B cell (primary cell): ENCODE results near the gene LRRC4B. TPM values are rescaled to one million over a fixed set of nuclear protein-coding genes. Genes with fewer than 3 reads are reported as not detected.

Experiments
- ATAC-seq: fragments of 200-7000 bp; cut with Tn5 transposase; one replicate; pipeline ENCODE4 v1.10.0; 2021; ENCODE audit warnings: low read depth, mild to moderate bottlenecking, moderate number of reproducible peaks, moderate library complexity
- CTCF ChIA-PET: fragments of 350-600 bp; sonication (Branson Sonifier 250); formaldehyde crosslinking; loops from one replicate; lab custom pipeline; 2021; ENCODE audit warnings: antibody characterized with exemption, inconsistent platforms; lab: Charles Lee
- POLR2A ChIA-PET: fragments of 350-600 bp; sonication (Branson Sonifier 250); formaldehyde crosslinking; loops from one replicate; lab custom pipeline; 2021; ENCODE audit warnings: antibody characterized with exemption; lab: Charles Lee
- DNase-seq: peaks from one replicate; pipeline ENCODE4 v3.0.0; 2013
- H2AFZ ChIP-seq: 2 replicates; pipeline ENCODE4 v1.6.1; 2012; ENCODE audit warnings: mild to moderate bottlenecking, low read depth, low read length; ENCODE audit not compliant: insufficient read depth, poor library complexity, severe bottlenecking
- H3K27ac ChIP-seq, 2 donors: 1 replicate in 1 of 2; 2 replicates in 1 of 2; pipeline ENCODE4 v1.5.1; 2012 to 2013; ENCODE audit warnings: low read length in 2 of 2, mild to moderate bottlenecking in 2 of 2, moderate library complexity in 1 of 2
- H3K27me3 ChIP-seq, 4 experiments: fragments of 200-600 bp in 1 of 4; sonication (generic) in 1 of 4; replicated peaks in 1 of 4; 1 replicate in 2 of 4; 2 replicates in 2 of 4; pipeline versions ENCODE4 v1.6.1 to v1.7.0; 2013 to 2016; ENCODE audit warnings: low read length in 3 of 4, mild to moderate bottlenecking in 2 of 4, mixed read lengths in 1 of 4, moderate library complexity in 1 of 4; ENCODE audit not compliant: insufficient read depth in 4 of 4, control insufficient read depth in 3 of 4; ENCODE audit errors: control extremely low read depth in 1 of 4
- H3K36me3 ChIP-seq, 2 experiments: replicated peaks in 1 of 2; 1 replicate in 1 of 2; 2 replicates in 1 of 2; pipeline versions ENCODE4 v1.6.1 to v1.7.1; 2013; ENCODE audit warnings: low read length in 1 of 2; ENCODE audit not compliant: insufficient read depth in 2 of 2, control insufficient read depth in 1 of 2; ENCODE audit errors: control extremely low read depth in 1 of 2, extremely low read depth in 1 of 2
- H3K4me1 ChIP-seq, 2 donors: fragments of 200-600 bp in 1 of 2; sonication (generic) in 1 of 2; 1 replicate in 1 of 2; 2 replicates in 1 of 2; pipeline versions ENCODE4 v1.5.1 to v1.6.1; 2013 to 2017; ENCODE audit warnings: low read length in 2 of 2; ENCODE audit not compliant: control insufficient read depth in 2 of 2, insufficient read depth in 2 of 2
- H3K4me2 ChIP-seq: replicated peaks from 2 replicates; pipeline ENCODE3; 2012; ENCODE audit warnings: mild to moderate bottlenecking, low read depth, low read length; ENCODE audit not compliant: poor library complexity, severe bottlenecking
- H3K4me3 ChIP-seq, 5 experiments: fragments of 200-600 bp in 1 of 5; sonication (generic) in 1 of 5; 1 replicate in 3 of 5; 2 replicates in 2 of 5; pipeline versions ENCODE4 v1.5.1 to v1.7.0; 2011 to 2016; ENCODE audit warnings: low read length in 4 of 5, mild to moderate bottlenecking in 4 of 5, low read depth in 2 of 5, control low read depth in 1 of 5, moderate library complexity in 1 of 5; ENCODE audit not compliant: insufficient read depth in 1 of 5; ENCODE audit errors: control extremely low read depth in 1 of 5, extremely low read depth in 1 of 5
- H3K79me2 ChIP-seq: fragments of 200-600 bp; sonication (generic); one replicate; pipeline ENCODE4 v1.6.0; 2016; ENCODE audit warnings: low read length; ENCODE audit not compliant: control insufficient read depth, insufficient read depth
- H3K9ac ChIP-seq: fragments of 200-600 bp; sonication (generic); 2 replicates; pipeline ENCODE4 v1.6.1; 2017; ENCODE audit warnings: mild to moderate bottlenecking, low read length, moderate library complexity
- H3K9me3 ChIP-seq, 3 donors: one replicate each; pipeline versions ENCODE4 v1.6.1 to v1.7.1; 2013; ENCODE audit warnings: low read length in 2 of 3; ENCODE audit not compliant: control insufficient read depth in 2 of 3, insufficient read depth in 1 of 3; ENCODE audit errors: control extremely low read depth in 1 of 3
- H4K20me1 ChIP-seq: 2 replicates; pipeline ENCODE4 v1.6.0; 2012; ENCODE audit warnings: mild to moderate bottlenecking, low read length; ENCODE audit not compliant: insufficient read depth, control insufficient read depth, poor library complexity, severe bottlenecking
- H3K27ac Mint-ChIP-seq: one replicate; pipeline ENCODE4 v1.8.0; 2021; ENCODE audit warnings: mixed read lengths
- H3K27me3 Mint-ChIP-seq: one replicate; pipeline ENCODE4 v1.8.0; 2021; ENCODE audit warnings: mixed read lengths
- H3K4me1 Mint-ChIP-seq: one replicate; pipeline ENCODE4 v1.8.0; 2021; ENCODE audit warnings: mixed read lengths
- H3K4me3 Mint-ChIP-seq: one replicate; pipeline ENCODE4 v1.8.0; 2021; ENCODE audit warnings: mixed read lengths
- H3K9me3 Mint-ChIP-seq: one replicate; pipeline ENCODE4 v1.8.0; 2022; ENCODE audit warnings: mixed read lengths; ENCODE audit not compliant: insufficient read depth
- CTCF ChIP-seq: fragments of 200-600 bp; IDR thresholded peaks from one replicate; pipeline ENCODE4 v1.8.0; 2022; ENCODE audit warnings: antibody characterized with exemption, mild to moderate bottlenecking
- EZH2 ChIP-seq: IDR thresholded peaks from 2 replicates; pipeline ENCODE4 v1.6.1; 2012; ENCODE audit warnings: borderline replicate concordance, low read depth, mild to moderate bottlenecking, moderate library complexity, low read length; ENCODE audit not compliant: insufficient read depth, poor library complexity, severe bottlenecking
- WGBS: methylation state at CpG from one replicate; pipeline ENCODE4 v1.1.5; 2013; ENCODE audit warnings: missing lambda C conversion rate; ENCODE audit not compliant: insufficient coverage; 5-methylcytosine and 5-hydroxymethylcytosine counted together
- intact Hi-C: fragments of 100-400 bp; cut with micrococcal nuclease; formaldehyde crosslinking; loops from one replicate; pipeline ENCODE4 v1.10.0; 2022
- polyA plus RNA-seq: library from polyadenylated mRNA; depleted of rRNA; stranded (reverse); fragments of >200 nt; gene quantifications from 2 replicates; pipeline ENCODE4 v1.2.3, GENCODE V29; 2012
- total RNA-seq, 2 donors: library from RNA; stranded (reverse); fragments of 120-200 nt in 1 of 2; gene quantifications; 1 replicate in 1 of 2; 2 replicates in 1 of 2; pipeline versions ENCODE4 v1.2.3 to v1.2.4, GENCODE V29; 2013 to 2022

The LRRC4B gene
- total and polyA plus RNA-seq, 2 donors (not counting 1 experiment from before 2014, with no cell fraction given), result 0.03 TPM; not detected in 1

- DNase-seq, result peak; percentile 81
- no peaks in the 10 kb centered on the region for H3K36me3 ChIP-seq
- no peaks in the 10 kb centered on the region for H3K79me2 ChIP-seq
- H3K4me3 ChIP-seq, result peak overlapping the region in 4 of 5 experiments; percentile 35 to 55 (median 54)
- H2AFZ ChIP-seq, result peak overlapping the region; percentile 77
- H3K4me2 ChIP-seq, result peak overlapping the region; percentile 76
- ChIA-PET CTCF (interaction anchor here (0.7 to 2.8 kb wide), 10 partner anchors 18 to 227 kb away, joined by 3 to 14 read pairs (median 4); partner anchors contain the start of gene KCNC3), POLR2A (no interaction called here)
- H3K9ac ChIP-seq, result peak overlapping the region; percentile 52
- peaks cover 0 to 17% (median 0%) of the 10 kb centered on the region in 3 donors for H3K9me3 ChIP-seq
- Mint-ChIP-seq H3K4me1 (peaks cover 5% of the 10 kb centered on the region), H3K27ac (no peak overlapping the region), H3K27me3 (peaks cover 55% of the 10 kb centered on the region), H3K4me3 (peak overlapping the region; percentile 88), H3K9me3 (no peaks in the 10 kb centered on the region)
- peaks cover 0 to 63% (median 13%) of the 10 kb centered on the region in 4 experiments for H3K27me3 ChIP-seq
- peak; percentile 59 for ATAC-seq
- no peaks in the 10 kb centered on the region for H4K20me1 ChIP-seq
- TF ChIP-seq CTCF (peak; percentile 83), EZH2 (no peak)
- intact Hi-C loops, result loop anchor here (1.0 kb wide), 1 partner anchor 188 kb away; no protein-coding TSS in a partner anchor
- peaks cover 13 to 14% of the 10 kb centered on the region in 2 donors for H3K4me1 ChIP-seq
- H3K27ac ChIP-seq, result no peak overlapping the region
- WGBS, result under 1% methylated on average over 37 of the region's 39 CpGs
Measured at GRCh38 chr19:50556282-50557008, 11.8 kb downstream of the LRRC4B start.
